Trophoblast cell (in vitro differentiated cells and primary cell): ENCODE measurements around the gene ZNF487.

Experiments used
- DNase-seq, 2 donors: peaks; one replicate each; pipeline ENCODE4 v3.0.0-alpha.2; 2016
- H2AFZ ChIP-seq: 2 replicates; pipeline ENCODE4 v1.6.1; 2013; ENCODE audit warnings: low read length, moderate library complexity, mild to moderate bottlenecking; ENCODE audit not compliant: insufficient read depth, poor library complexity
- H2AK5ac ChIP-seq: 2 replicates; pipeline ENCODE4 v1.6.1; 2013; ENCODE audit warnings: mild to moderate bottlenecking, low read length
- H2BK120ac ChIP-seq: 2 replicates; pipeline ENCODE4 v1.6.1; 2013; ENCODE audit warnings: low read length, mild to moderate bottlenecking, moderate library complexity; ENCODE audit not compliant: insufficient read depth, poor library complexity
- H2BK12ac ChIP-seq: 2 replicates; pipeline ENCODE4 v1.6.1; 2013; ENCODE audit warnings: mild to moderate bottlenecking, low read length, moderate library complexity
- H2BK5ac ChIP-seq: 2 replicates; pipeline ENCODE4 v1.6.1; 2013; ENCODE audit warnings: low read length, low read depth, moderate library complexity, mild to moderate bottlenecking; ENCODE audit not compliant: poor library complexity
- H3K14ac ChIP-seq: 2 replicates; pipeline ENCODE4 v1.6.1; 2013; ENCODE audit warnings: mild to moderate bottlenecking, low read length
- H3K18ac ChIP-seq: 2 replicates; pipeline ENCODE4 v1.6.1; 2013; ENCODE audit warnings: mild to moderate bottlenecking, low read length
- H3K23ac ChIP-seq: 2 replicates; pipeline ENCODE4 v1.6.1; 2013; ENCODE audit warnings: low read length
- H3K27ac ChIP-seq: 2 replicates; pipeline ENCODE4 v1.5.1; 2013; ENCODE audit warnings: low read depth, mild to moderate bottlenecking, inconsistent platforms, low read length, moderate library complexity
- H3K27me3 ChIP-seq: 2 replicates; pipeline ENCODE4 v1.6.1; 2013; ENCODE audit warnings: inconsistent platforms, mild to moderate bottlenecking, low read length, moderate library complexity; ENCODE audit not compliant: insufficient read depth
- H3K36me3 ChIP-seq, 2 experiments: 1 replicate in 1 of 2; 2 replicates in 1 of 2; pipeline ENCODE4 v1.6.1; 2013; ENCODE audit warnings: low read length in 2 of 2, mild to moderate bottlenecking in 2 of 2, moderate library complexity in 1 of 2; ENCODE audit not compliant: insufficient read depth in 2 of 2, control insufficient read depth in 1 of 2
- H3K4ac ChIP-seq: 2 replicates; pipeline ENCODE4 v1.6.1; 2013; ENCODE audit warnings: low read depth, mild to moderate bottlenecking, low read length, moderate library complexity
- H3K4me1 ChIP-seq, 2 experiments: 1 replicate in 1 of 2; 2 replicates in 1 of 2; pipeline ENCODE4 v1.6.1; 2013; ENCODE audit warnings: low read length in 2 of 2, mild to moderate bottlenecking in 2 of 2, moderate library complexity in 1 of 2; ENCODE audit not compliant: insufficient read depth in 2 of 2, control insufficient read depth in 1 of 2
- H3K4me2 ChIP-seq: 2 replicates; pipeline ENCODE4 v1.6.1; 2013; ENCODE audit warnings: inconsistent platforms, mild to moderate bottlenecking, low read length, moderate library complexity
- H3K4me3 ChIP-seq: 2 replicates; pipeline ENCODE4 v1.5.1; 2013; ENCODE audit warnings: mild to moderate bottlenecking, low read depth, low read length, inconsistent platforms
- H3K79me1 ChIP-seq: one replicate; pipeline ENCODE4 v1.6.1; 2013; ENCODE audit warnings: low read length
- H3K79me2 ChIP-seq: 2 replicates; pipeline ENCODE4 v1.6.1; 2013; ENCODE audit warnings: low read length, mild to moderate bottlenecking; ENCODE audit not compliant: control insufficient read depth, insufficient read depth, poor library complexity
- H3K9ac ChIP-seq: 2 replicates; pipeline ENCODE4 v1.6.1; 2013; ENCODE audit warnings: mild to moderate bottlenecking, low read length
- H3K9me3 ChIP-seq: 2 replicates; pipeline ENCODE4 v1.6.1; 2013; ENCODE audit warnings: low read depth, mild to moderate bottlenecking, control low read depth, inconsistent platforms, low read length; ENCODE audit not compliant: insufficient read depth
- H4K12ac ChIP-seq: 2 replicates; pipeline ENCODE4 v1.6.1; 2013; ENCODE audit warnings: low read depth, mild to moderate bottlenecking, low read length, moderate library complexity
- H4K8ac ChIP-seq: 2 replicates; pipeline ENCODE4 v1.6.1; 2013; ENCODE audit warnings: low read depth, mild to moderate bottlenecking, low read length, moderate library complexity
- H4K91ac ChIP-seq: one replicate; pipeline ENCODE4 v1.6.1; 2013; ENCODE audit warnings: low read depth, mild to moderate bottlenecking, low read length, moderate library complexity
- WGBS: extraction: QIAGEN DNeasy Blood & Tissue Kit; methylation state at CpG from one replicate; pipeline ENCODE4 v1.1.7; 2013; ENCODE audit warnings: missing lambda C conversion rate; ENCODE audit not compliant: insufficient read length, insufficient coverage; ENCODE audit errors: extremely low coverage; 5-methylcytosine and 5-hydroxymethylcytosine counted together

The ZNF487 gene

DNA sequence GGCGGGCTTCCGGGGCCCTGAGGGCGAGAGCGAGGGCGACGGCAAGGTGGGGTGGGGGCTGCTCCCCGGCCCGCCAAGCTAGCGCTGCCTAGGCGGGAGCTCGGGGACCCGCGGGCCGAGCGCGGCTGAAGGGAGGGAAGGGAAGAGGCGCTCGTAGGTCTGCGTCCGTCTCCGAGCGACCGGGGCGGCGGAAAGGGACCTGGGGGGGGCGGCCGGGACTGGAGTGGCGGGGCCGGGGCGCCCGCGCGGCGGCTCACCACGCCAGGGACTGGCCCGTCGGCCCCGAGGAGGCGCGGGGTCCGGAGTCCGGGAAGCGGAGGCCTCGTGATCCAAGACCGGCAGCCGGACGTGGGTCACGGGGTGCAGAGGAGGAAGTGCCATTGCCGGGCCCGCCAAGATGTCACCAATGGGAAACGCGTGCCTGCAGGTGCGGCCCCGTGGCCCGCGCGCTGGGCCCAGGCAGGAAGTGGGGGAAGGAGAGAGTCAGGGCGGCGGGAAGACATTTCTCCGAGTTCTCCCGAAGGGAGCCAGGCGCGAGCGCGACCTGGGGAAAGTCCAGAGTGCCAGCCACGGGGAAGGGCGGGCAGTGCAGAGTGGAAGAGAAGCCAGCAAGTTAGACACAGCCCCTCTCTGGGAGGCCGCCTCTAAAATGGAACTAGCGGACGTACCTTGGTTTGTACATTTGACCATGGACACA, 39.8 kb upstream of the ZNF487 start:
- Histone ChIP-seq H3K36me3 (peaks cover 16 to 25% of the 10 kb centered on the region in 2 experiments), H3K4me3 (peak overlapping the region; percentile 73), H2BK120ac (peak overlapping the region; percentile 87), H4K12ac (peak overlapping the region; percentile 79), H3K14ac (peak overlapping the region; percentile 95), H2AK5ac (peak overlapping the region; percentile 66), H2BK12ac (no peak overlapping the region), H3K4me1 (peaks cover 11 to 27% of the 10 kb centered on the region in 2 experiments), H3K27me3 (no peaks in the 10 kb centered on the region), H3K18ac (peak overlapping the region; percentile 88), H3K23ac (no peak overlapping the region), H3K27ac (peak overlapping the region; percentile 100), H2AFZ (peak overlapping the region; percentile 67), H4K91ac (peak overlapping the region; percentile 97), H3K79me2 (peaks cover 30% of the 10 kb centered on the region), H3K4me2 (peak overlapping the region; percentile 77), H3K79me1 (peaks cover 17% of the 10 kb centered on the region), H4K8ac (peak overlapping the region; percentile 96), H3K4ac (peak overlapping the region; percentile 94), H3K9ac (peak overlapping the region; percentile 75), H3K9me3 (no peaks in the 10 kb centered on the region), H2BK5ac (peak overlapping the region; percentile 97)
- no CpG with 5 or more reads among the region's 70 CpGs for WGBS
- DNase-seq = peak; percentile 70 to 76

DNA sequence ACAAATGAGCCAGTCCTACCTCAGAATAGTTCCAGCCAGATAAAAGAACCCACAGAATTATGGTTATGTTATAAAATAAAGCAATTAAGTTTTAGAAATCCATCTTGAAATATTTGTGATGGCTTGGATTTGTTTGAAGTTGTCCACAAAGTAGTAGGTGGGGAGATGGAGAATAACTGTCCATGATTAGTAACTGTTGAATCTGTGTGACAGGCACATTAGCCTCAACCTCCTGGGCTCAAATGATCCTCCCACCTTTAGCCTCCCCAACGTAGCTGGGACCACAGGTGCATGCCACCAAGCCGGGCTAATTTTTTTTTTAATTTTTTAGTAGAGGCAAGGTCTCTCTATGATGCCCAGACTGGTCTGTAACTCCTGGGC, 38.0 kb upstream of the ZNF487 start:
- no peak overlapping the region for H2AK5ac ChIP-seq
- H3K27me3 ChIP-seq = no peaks in the 10 kb centered on the region
- H2BK120ac ChIP-seq = no peak overlapping the region
- no peak overlapping the region for H4K91ac ChIP-seq
- H3K79me1 ChIP-seq = peaks cover 17% of the 10 kb centered on the region
- H3K14ac ChIP-seq = no peak overlapping the region
- no peak for DNase-seq
- H3K79me2 ChIP-seq = peaks cover 31% of the 10 kb centered on the region
- H3K27ac ChIP-seq = peak overlapping the region; percentile 80
- no peak overlapping the region for H4K8ac ChIP-seq
- H3K18ac ChIP-seq = no peak overlapping the region
- no peak overlapping the region for H2BK12ac ChIP-seq
- no peaks in the 10 kb centered on the region for H3K9me3 ChIP-seq
- H3K4me2 ChIP-seq = no peak overlapping the region
- peaks cover 11 to 30% of the 10 kb centered on the region in 2 experiments for H3K4me1 ChIP-seq
- no peak overlapping the region for H3K9ac ChIP-seq
- peaks cover 5 to 15% of the 10 kb centered on the region in 2 experiments for H3K36me3 ChIP-seq
- WGBS = no CpG with 5 or more reads among the region's 2 CpGs
- H2AFZ ChIP-seq = no peak overlapping the region
- H4K12ac ChIP-seq = no peak overlapping the region
- no peak overlapping the region for H3K23ac ChIP-seq
- H3K4ac ChIP-seq = no peak overlapping the region
- no peak overlapping the region for H3K4me3 ChIP-seq
- no peak overlapping the region for H2BK5ac ChIP-seq

DNA sequence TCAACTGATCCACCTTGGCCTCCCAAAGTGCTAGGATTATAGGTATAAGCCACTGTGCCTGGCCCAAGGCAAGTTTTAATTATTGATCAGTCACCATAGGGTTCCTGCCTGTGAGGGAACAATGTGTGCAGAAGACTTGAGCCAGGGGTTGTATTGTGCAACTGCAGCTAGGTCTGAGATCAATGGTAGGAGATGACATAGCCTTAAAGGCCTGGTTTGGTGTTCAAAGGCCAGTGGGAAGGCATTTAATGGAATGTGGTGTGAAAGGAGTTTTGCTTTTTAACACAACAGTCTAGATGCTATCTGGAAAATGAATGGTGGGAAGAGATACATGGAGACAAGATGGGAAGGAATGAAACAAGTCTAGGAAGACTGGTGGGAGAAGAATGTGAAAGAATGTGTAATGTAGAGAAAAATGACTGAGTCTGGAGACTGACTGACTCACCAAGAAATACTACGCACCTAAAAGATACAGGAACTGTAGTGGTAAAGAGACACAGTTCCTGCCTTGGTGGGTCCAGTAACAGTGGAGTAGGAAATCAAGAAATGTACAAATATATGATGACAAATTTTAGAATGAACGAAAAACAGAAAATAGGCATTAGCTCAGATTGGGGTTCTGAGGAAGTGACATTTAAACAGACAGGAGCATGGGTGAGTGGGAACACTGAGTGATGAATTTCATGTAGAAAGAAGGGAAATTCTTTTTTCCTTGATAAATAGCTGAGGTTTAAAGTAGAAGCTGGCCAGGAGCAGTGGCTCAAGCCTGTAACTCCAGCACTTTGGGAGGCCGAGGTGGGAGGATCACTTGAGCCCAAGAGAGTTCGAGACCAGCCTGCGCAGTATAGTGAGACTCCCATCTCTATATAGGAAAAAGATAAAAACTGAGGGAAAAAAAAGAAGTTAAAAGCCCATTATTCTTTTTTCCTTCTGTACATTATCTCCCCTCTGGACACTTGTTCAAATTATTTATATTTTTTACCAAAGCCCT, 37.3 kb upstream of the ZNF487 start:
- Histone ChIP-seq H4K8ac (no peak overlapping the region), H3K9ac (no peak overlapping the region)
- WGBS = no CpG with 5 or more reads among the region's 5 CpGs

DNA sequence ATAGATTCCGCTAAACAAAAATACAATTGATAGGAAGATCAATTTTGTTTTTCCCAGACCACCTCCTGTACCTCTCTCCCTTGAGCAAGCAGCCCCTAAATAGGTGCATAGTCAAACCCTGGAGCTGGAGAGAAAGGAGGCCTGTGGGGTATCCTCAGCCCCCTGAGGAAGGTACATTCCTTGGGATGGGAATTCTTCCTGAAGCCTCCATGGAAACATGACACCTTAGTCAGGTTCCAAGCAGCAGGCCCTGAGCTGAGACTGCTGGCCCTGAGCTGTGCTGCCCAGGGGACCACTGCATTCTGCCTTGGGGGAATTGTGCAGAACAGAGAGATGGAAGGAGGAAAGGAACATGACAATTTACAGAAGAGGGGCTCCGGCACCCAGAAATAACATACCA, 35.3 kb upstream of the ZNF487 start:
- Histone ChIP-seq H3K23ac (no peak overlapping the region), H3K18ac (no peak overlapping the region), H3K9ac (no peak overlapping the region), H3K4me2 (peak overlapping the region; percentile 36), H3K4me1 (peaks cover 16 to 32% of the 10 kb centered on the region in 2 experiments), H4K12ac (no peak overlapping the region), H3K27ac (no peak overlapping the region), H3K79me1 (peaks cover 9% of the 10 kb centered on the region), H3K14ac (no peak overlapping the region), H4K8ac (no peak overlapping the region), H2BK12ac (no peak overlapping the region), H2BK5ac (no peak overlapping the region), H3K4ac (peak overlapping the region; percentile 93), H3K4me3 (no peak overlapping the region), H2AFZ (no peak overlapping the region), H2BK120ac (no peak overlapping the region), H3K36me3 (peaks cover 4 to 10% of the 10 kb centered on the region in 2 experiments), H4K91ac (no peak overlapping the region), H3K79me2 (peaks cover 32% of the 10 kb centered on the region), H3K27me3 (no peaks in the 10 kb centered on the region), H2AK5ac (no peak overlapping the region), H3K9me3 (no peaks in the 10 kb centered on the region)
- no peak for DNase-seq
- WGBS = no CpG with 5 or more reads among the region's 2 CpGs

More for the DNA sequence above, 37.3 kb upstream of the ZNF487 start:
- Histone ChIP-seq H3K9me3 (no peaks in the 10 kb centered on the region), H3K79me2 (peaks cover 33% of the 10 kb centered on the region), H2AK5ac (no peak overlapping the region), H3K27ac (peak overlapping the region; percentile 80), H3K18ac (no peak overlapping the region), H3K4me1 (peaks cover 11 to 30% of the 10 kb centered on the region in 2 experiments), H3K14ac (no peak overlapping the region), H3K4ac (no peak overlapping the region), H2AFZ (no peak overlapping the region), H3K27me3 (no peaks in the 10 kb centered on the region), H3K79me1 (peaks cover 17% of the 10 kb centered on the region), H3K4me3 (no peak overlapping the region), H2BK12ac (no peak overlapping the region), H2BK120ac (no peak overlapping the region), H3K4me2 (peak overlapping the region; percentile 17), H4K91ac (no peak overlapping the region), H3K36me3 (peaks cover 6 to 13% of the 10 kb centered on the region in 2 experiments), H3K23ac (no peak overlapping the region), H2BK5ac (peak overlapping the region; percentile 71), H4K12ac (no peak overlapping the region)
- peak; percentile 55 to 90 for DNase-seq
